HG03159 (cell line): Measurements from ENCODE around the gene PATL1.
A peak's percentile ranks its signal among the peaks of the same experiment; 100 is the strongest.
"Not testable (repeated sequence)": the region's sequence is repeated elsewhere in the genome, so short reads cannot be mapped to it uniquely, and the experiment has no call there.

Experiments used
- ATAC-seq: cut with Tn5 transposase; IDR thresholded peaks from one replicate; pipeline ENCODE4 v1.9.1; 2021; ENCODE audit warnings: mild to moderate bottlenecking, moderate library complexity; ENCODE audit not compliant: unreplicated experiment

Gene PATL1

GRCh38 chr11:59676205-59676604 lies 7.4 kb upstream of the PATL1 start:
- no peak for ATAC-seq

- ATAC-seq: no peak
Observed at GRCh38 chr11:59674291-59674690, 5.5 kb upstream of the PATL1 start.

- ATAC-seq: no peak
Observed at GRCh38 chr11:59673291-59673690, 4.5 kb upstream of the PATL1 start.

GRCh38 chr11:59671471-59671870 lies 2.6 kb upstream of the PATL1 start:
- ATAC-seq: no peak

- ATAC-seq: no peak
Observed at GRCh38 chr11:59669611-59670009, 773 bp upstream of the PATL1 start.

- peak; percentile 34 for ATAC-seq
Observed at GRCh38 chr11:59668188-59668949, 468 bp downstream of the PATL1 start.

GRCh38 chr11:59667812-59668187 lies 1.0 kb downstream of the PATL1 start:
- ATAC-seq: no peak

- ATAC-seq: no peak
Observed at GRCh38 chr11:59666969-59667368, 1.9 kb downstream of the PATL1 start.

- no peak for ATAC-seq
Observed at GRCh38 chr11:59660621-59661020, 8.2 kb downstream of the PATL1 start.

- ATAC-seq: no peak
Observed at GRCh38 chr11:59659981-59660380, 8.9 kb downstream of the PATL1 start.

GRCh38 chr11:59658036-59658435 lies 10.8 kb downstream of the PATL1 start:
- ATAC-seq: no peak

- no peak for ATAC-seq
Observed at GRCh38 chr11:59654893-59655292, 13.9 kb downstream of the PATL1 start.

GRCh38 chr11:59647245-59647980 lies 21.4 kb downstream of the PATL1 start:
- no peak for ATAC-seq

GRCh38 chr11:59644528-59644927 lies 24.3 kb downstream of the PATL1 start:
- no peak for ATAC-seq

GRCh38 chr11:59643390-59643789 lies 25.4 kb downstream of the PATL1 start:
- no peak for ATAC-seq

GRCh38 chr11:59641156-59641555 lies 27.7 kb downstream of the PATL1 start:
- ATAC-seq: no peak

- no peak for ATAC-seq
Observed at GRCh38 chr11:59630493-59630892, 38.3 kb downstream of the PATL1 start.

- ATAC-seq: no peak
Observed at GRCh38 chr11:59629996-59630395, 38.8 kb downstream of the PATL1 start.

GRCh38 chr11:59626969-59627368 lies 41.9 kb downstream of the PATL1 start:
- not testable (repeated sequence) for ATAC-seq

- ATAC-seq: no peak
Observed at GRCh38 chr11:59625703-59626102, 43.1 kb downstream of the PATL1 start.

GRCh38 chr11:59617876-59618275 lies 51.0 kb downstream of the PATL1 start:
- no peak for ATAC-seq

GRCh38 chr11:59616396-59616982 lies 52.3 kb downstream of the PATL1 start:
- ATAC-seq: no peak
